NOMO-1 treated with DMSO at 0.1 percent for 48 hours (cell line): Measurements from ENCODE around the gene TMEM200A.

Experiments
- DNase-seq: peaks from one replicate; lab custom pipeline; 2025; ENCODE audit not compliant: unreplicated experiment; lab: John Stamatoyannopoulos, UW

The TMEM200A gene

GRCh38 chr6:130377371-130377770 lies 11.6 kb downstream of the TMEM200A start:
- no peak for DNase-seq

DNA sequence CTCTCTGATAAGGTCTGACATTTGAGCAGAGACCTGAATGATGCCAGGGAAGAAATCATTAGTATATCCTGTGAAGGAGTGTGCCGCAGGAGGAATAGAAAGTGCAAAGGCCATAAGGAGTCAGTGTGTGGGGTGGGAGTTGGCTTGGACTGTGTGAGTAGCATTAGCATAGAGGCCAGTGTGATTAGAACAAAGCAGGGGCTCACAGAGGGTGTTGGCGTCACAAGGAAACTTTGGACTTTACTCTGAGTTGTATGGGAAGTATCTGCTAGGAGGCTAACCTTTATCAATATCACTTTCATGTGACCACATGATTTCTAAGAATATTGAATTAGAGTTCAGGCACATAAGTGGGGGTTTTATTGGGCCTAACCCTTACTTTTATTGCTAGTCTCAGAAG lies 12.1 kb downstream of the TMEM200A start:
- DNase-seq = no peak

GRCh38 chr6:130379223-130379622 lies 13.4 kb downstream of the TMEM200A start:
- no peak for DNase-seq

- DNase-seq = no peak
Measured at GRCh38 chr6:130381012-130381411, 15.2 kb downstream of the TMEM200A start.

GRCh38 chr6:130381459-130382380 lies 15.9 kb downstream of the TMEM200A start:
- DNase-seq = no peak

GRCh38 chr6:130382872-130383490 lies 17.2 kb downstream of the TMEM200A start:
- DNase-seq = no peak

- no peak for DNase-seq
Measured at GRCh38 chr6:130385064-130385695, 19.4 kb downstream of the TMEM200A start.

DNA sequence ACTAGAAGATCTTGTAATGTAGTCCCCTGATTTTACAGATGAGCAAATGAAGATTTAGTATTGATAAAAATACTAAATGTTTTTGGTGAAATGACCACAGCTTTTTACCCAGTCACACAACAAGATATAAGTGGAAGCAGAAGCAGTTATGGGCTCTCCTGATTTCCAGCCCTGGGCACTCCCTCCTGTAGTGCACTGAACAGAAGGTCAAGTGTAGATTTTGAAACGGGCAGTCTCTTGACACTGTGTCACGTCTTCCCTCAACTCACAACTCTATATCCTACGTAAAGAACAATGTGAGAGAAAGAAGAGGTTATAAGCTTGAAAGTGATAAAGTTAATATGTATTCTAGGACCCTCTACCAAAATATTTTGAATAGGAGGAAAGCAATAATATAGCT lies 23.3 kb downstream of the TMEM200A start:
- DNase-seq = no peak

- no peak for DNase-seq
Measured at GRCh38 chr6:130390890-130391289, 25.1 kb downstream of the TMEM200A start.

DNA sequence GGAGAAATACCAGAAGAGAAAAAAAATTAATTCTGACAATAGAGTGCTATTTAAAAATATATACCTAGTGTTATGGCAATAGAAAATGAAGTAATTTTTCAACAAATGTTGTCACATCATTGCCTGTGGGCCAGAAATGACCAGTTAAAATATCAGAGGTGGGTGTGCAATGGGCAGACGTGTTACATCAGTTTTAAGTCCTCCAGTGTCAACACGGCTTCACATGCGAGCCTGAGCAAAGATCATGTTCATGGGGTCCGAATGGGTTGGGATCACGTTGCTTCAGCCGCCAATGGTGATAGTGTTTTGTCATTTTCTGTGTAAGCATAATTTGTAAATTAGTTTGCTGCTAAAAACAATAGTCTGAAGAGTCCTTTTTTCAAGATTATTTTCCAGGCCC lies 27.5 kb downstream of the TMEM200A start:
- no peak for DNase-seq

- no peak for DNase-seq
Measured at GRCh38 chr6:130394246-130394645, 28.4 kb downstream of the TMEM200A start.

- no peak for DNase-seq
Measured at GRCh38 chr6:130395164-130395563, 29.3 kb downstream of the TMEM200A start.

- no peak for DNase-seq
Measured at GRCh38 chr6:130396722-130397121, 30.9 kb downstream of the TMEM200A start.

GRCh38 chr6:130405549-130405948 lies 39.7 kb downstream of the TMEM200A start:
- DNase-seq = no peak

DNA sequence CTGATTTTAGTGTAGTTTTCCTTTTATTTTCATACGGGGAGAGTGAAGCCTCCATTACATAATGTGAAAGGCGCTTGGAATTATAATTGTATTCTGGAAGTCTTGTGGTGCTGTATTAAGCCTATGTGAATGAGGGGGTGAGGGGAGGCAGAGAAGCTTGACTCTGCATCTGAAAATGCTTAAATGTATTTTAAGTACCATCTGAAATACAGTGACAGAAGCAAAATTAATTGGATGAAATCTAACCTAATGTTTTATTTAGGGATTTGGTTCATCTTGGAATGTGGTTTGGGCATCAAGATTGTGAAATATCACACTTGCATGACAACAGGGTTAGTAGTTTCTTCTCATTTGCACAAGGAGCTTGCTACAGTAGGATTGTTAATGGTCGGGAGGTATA lies 41.2 kb downstream of the TMEM200A start:
- DNase-seq = no peak

DNA sequence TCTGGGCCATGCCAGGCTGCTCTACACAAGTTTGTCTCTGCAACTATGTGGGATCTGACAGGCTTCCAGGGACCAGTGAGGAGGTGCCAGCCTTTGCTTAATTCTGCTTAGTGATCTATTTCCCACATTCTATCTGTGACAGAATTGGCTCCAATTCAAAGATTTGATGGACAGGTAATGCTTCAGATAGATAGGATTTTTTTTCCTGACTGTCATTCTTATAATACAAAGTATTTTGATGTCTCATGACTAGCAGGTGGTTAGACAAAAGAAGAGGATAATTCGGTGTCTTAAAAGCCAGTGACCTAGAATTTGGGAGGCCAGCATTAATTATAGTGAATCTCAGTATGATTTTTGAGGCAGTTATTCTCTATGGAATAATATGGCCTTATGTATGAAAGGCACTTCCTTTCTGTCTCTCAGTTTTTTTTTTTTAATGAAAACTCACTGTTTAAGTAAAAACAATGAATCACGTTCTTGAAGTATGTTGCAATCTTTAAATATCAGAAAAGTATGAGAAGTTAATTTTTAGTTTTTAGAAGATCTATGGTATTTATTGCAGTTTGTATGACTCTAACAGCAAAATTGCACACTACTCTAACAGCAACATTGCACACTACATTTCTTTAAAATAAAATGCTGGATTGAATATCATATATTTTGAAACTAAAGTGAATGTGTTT lies 43.7 kb downstream of the TMEM200A start:
- no peak for DNase-seq

DNA sequence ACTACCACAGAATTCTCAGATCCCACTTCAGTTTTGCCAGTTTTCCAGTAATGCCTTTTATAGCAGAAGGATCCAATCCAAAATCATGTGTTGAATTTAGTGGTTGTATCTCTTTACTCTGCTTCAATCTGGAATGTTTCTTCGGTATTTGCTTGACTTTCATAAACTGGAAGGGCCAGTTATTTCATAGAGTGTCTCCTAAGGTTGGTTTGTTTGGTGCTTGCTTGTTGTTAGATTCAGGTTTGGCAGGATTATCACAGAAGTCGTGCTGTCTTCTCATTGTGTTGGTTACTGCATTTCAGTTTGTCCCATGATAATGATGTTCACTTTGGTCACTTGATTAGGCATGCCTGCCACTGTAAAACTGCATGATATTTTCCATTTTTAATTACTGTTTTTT lies 45.7 kb downstream of the TMEM200A start:
- DNase-seq = no peak

- DNase-seq = no peak
Measured at GRCh38 chr6:130412556-130413290, 46.9 kb downstream of the TMEM200A start.

- no peak for DNase-seq
Measured at GRCh38 chr6:130417951-130418350, 52.1 kb downstream of the TMEM200A start.

DNA sequence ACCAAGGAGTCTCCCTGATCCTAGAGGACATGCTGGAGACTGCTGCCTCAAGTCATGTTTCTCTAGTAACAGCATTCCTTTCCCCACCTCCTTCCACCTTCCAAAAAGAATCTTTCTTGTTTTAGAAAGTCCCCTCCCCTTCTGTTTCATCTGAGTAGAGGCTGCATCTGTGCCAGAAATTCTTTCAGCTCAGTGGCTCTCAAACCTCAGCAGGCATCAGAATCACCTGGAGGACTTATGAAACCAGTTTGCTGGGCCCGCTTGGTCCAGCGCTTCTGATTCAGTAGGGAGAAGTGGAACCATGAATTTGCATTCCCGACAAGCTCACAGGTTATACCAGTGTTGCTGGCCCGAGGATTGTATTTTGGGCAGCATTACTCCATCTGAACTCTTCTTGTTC lies 55.1 kb downstream of the TMEM200A start:
- no peak for DNase-seq

DNA sequence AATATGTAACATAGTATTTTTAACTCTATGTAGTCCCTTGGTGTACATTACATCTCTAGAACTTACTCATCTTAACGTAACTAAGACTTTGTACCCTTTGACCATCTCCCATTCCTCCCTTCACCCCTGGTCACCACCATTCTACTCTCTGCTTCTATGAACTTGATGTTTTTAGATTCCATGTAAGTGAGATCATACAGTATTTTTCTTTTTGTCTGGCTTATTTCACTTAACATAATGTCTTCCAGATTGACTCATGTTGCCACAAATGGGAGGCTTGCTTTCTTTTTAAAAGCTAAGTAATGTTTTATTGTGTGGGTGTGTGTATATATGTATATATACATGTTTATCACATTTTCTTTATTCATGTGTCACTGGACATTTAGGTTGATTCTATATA lies 55.8 kb downstream of the TMEM200A start:
- DNase-seq = no peak
